HG03175 (cell line): ENCODE data around the gene ENHO.

Experiments used
- ATAC-seq: cut with Tn5 transposase; IDR thresholded peaks from one replicate; pipeline ENCODE4 v1.9.1; 2021; ENCODE audit warnings: mild to moderate bottlenecking, moderate library complexity; ENCODE audit not compliant: unreplicated experiment

Gene ENHO

DNA sequence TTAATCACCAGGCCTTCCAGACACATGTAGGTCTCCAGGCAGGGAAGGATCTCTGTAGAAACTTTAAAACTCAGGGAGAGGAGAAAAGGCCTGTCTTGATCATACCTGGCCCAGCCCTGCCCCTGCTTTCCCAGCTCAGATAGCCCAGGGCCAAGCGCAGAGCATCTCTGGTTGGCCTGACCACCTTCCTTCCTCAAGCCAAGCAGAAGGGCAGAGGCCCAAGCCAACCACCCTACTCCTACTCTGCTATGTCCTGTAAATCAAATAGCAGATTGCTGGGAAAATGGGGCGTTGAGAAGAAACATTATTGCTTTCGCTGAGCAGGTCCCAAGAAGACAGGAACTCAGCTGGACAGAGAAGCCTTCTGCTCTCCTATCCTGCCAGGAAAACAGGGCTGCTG, 14.3 kb downstream of the ENHO start:
- no peak for ATAC-seq

DNA sequence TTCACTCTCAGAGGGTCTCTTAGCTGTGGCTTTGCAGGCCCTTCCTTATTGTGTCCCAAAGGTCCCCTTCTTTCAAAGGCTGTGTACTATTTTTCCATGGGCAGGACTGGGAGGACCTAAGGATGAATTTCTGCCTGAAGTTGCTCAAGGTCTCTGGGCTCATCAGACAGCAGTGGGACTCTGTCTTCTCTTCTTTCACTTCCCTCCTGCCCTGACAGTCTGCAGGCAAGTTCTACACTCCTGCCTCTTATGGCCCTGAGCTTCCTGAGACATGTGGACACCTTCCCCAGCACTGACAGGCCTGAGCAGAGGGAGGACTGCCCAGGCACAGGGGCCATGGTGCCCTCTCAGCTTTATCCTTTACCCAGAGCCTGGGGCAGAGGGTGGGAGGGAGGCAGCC, 14.8 kb downstream of the ENHO start:
- no peak for ATAC-seq

DNA sequence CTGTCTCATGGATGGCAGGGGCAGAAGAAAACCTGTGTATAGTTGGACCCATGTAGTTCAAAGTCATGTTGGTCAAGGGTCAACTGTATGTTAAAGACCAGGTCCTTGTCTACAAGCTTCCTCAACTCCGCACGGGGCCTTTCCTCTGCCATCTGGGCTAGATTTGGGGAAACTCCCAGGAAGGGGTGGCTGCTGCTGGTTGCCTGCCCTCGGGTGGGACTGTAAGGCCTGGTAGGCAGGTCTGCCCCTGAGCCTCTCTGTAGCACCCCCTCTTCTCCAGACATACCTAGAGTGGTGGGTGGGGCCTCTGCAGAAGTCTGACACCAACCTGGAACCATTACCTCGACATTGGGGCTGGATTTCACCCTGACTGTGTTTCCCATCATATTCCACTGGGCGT, 15.2 kb downstream of the ENHO start:
- no peak for ATAC-seq

DNA sequence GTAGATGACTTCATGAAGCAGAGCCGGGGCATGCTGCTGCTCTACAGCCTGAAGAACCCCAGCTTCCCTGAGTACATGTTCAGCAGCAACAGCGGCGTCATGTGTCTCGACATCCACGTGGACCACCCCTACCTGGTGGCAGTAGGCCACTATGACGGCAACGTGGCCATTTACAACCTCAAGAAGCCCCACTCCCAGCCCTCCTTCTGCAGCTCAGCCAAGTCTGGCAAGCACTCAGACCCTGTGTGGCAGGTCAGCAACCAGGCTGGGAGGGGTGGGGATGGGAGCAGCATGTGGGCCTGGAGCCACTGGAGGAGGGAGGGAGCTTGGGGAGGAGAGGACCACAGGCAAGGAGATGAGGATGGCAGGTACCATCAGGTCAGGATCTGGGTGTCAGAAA, 16.2 kb downstream of the ENHO start:
- ATAC-seq, result no peak

DNA sequence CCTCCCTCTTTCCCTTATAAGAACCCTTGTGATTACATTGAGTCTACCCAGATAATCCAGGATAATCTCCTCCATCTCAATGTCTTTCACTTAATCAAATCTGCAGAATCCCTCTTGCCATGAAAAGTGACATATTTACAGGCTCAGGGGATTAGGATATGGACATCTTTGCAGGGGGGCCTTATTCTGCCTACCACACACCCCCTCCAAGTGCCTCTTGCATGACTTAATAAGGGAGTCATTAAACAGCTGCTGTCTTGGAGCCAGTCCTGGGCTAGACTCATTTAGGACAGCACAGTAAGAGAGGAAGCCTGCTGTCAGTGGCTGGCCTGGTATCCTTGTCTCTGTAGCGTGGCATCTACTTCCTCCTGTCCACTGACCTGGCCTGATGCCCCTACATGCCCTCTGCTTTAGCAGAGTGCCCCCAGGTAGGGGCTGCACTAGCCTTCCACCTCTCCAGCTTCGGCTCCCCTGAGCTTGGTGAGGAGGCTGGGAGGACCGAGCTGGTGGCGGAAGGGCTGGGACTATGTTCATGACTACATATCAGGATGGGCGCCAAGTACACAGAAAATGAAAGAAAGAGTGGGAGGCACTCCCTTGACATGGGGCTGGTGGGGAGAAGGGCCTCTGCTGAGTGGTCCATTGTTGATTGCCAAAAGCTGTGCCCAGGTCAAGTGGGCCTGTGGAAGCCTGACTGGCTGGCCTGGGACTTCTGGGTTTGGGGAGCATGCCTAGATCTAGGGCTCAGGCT, 17.2 kb downstream of the ENHO start:
- no peak for ATAC-seq

DNA sequence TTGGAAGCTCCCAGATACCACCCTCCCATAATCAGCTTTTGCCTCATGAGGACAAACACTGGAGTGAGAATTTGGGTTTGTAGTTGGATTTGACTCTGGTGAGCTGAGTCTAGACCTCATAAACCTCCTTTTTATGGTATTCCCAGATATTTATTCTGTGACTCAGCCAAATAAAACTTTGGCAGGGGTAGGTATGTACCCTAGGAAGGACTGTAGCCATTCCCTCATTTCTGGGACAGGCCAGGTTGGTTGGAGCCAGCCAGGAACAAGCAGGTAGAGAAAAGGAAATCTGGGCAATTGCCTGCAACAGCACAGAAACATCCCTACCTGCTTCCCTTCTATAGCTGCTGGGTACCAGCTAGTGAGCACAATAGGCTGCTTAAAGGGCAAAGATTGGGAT, 19.4 kb downstream of the ENHO start:
- no peak for ATAC-seq

DNA sequence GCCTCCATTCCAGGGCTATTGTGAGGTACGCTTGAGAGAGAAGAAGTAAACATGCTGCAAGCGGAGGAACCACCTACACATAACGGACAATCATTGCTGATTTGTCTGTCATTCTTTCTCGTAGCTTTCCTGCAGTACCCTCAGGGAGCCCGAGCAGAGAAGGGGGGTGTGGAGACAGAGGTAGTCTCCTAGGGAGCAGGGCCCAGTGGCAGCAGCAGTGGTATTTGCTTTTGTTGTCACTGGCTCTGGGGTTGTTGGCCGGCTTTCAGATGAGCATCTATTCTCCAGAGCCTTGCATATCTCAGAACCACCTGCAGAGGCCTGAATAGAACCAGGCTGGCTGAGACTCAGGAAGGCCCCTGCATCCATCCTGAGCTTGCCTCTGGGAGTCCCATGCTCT, 19.9 kb downstream of the ENHO start:
- no peak for ATAC-seq

DNA sequence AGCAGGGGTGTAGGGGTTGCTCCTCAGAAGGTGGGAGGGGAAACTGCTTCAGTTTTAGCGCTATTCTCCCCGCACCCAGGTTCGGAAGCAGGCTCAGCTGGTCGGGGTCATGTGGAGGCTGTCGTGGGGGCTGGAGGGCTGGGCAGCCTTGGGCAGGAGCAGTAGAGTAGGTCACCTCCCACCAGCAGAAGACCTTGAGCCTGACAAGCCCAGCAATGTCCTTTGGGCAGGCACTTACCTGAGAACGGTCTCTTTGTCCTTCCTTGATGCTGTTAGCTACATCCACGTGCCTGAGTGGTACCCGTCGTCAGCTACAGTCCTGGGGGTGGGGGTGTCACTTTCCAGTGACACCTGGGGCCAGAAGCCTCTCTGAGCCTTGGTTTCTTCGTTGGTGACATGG, 20.3 kb downstream of the ENHO start:
- no peak for ATAC-seq

DNA sequence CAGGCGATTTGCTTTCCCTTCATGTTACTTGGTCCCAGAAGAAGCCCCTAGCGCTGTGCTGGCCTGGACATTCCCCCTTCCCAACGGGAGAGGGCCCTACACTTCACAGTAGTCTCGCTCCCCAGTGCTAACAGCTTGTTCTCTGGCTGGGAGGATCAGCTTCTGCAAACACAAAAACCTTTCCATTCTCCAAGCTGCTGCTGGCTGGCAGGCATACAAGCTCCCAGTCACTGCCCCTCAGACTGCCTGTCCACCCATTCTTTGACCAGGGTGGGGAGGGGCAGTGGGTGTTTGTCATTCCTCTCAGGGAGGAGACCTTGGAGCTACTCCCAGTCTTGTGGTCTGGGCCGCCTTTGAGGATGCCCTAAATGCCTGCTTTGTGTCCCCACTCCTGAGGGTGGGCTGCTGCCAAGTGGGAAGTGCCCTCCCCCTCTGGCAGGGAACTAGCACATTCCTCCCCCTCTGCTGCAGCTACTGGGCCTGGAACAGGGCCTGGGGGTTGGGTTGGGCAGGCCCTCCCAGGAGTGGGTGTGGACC, 20.8 kb downstream of the ENHO start:
- no peak for ATAC-seq

DNA sequence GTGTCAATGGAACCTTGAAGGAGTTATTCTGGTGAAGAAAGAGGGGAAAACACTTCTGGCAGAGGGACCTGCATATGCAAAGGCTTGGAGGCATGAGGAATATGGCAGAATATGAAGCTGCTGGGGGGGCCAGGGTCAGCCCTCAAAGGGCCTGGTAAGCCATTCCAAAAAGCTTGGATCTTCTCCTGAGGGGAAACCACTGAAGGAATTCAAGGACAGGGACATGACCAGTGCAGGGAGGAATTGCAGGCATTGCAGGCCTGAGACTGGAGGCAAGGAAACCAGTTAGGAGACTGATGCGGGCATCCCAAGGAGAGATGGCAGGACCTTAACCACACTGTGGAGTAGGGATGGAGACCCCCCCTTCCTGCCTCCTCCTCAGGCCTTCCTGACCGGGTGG, 21.4 kb downstream of the ENHO start:
- no peak for ATAC-seq

DNA sequence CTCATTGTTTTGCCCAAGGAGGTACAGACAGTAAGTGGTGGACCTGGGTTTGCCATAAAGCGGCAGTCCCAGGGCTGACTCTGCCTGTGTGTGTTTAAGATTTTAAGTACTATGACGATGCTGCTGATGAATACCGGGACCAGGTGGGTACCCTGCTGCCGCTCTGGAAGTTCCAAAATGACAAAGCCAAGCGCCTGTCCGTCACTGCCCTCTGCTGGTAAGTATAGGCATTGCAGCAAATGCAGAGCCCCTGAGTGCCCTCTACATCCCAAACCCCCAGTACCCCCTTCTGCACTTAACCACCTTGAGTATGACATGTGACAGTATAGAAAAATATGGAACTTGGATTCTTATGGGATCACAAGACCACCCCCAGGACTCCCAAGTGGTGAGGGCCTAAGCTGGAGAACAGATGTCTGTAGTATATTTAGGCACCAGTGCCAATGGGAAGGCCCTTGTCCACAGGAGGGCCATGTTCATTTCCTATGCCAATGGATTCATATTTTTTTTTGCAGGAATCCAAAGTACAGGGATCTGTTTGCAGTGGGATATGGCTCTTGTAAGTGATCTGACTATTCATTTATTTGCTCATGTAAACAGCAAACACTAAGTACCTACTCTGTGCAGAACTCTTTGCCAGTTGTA, 22.0 kb downstream of the ENHO start:
- ATAC-seq, result no peak

DNA sequence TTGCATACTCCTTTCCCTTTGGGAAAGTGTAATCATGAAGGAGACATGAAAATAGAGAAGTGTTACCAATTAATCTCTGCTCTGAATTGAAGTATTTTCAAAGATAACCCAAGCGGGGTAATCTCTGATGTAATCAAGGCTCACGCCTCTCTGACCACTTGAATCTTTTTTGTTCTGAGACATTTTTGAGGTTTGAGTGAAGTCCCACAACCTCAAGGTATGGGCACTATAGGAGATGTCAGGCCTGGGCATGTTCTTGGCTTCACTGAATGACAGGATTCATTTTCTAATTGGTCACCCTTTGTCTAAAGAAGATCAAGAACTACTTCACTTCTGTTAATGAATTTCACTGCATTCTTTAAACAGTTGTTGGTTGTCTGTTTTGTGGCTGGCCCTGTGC, 23.7 kb downstream of the ENHO start:
- ATAC-seq, result no peak

DNA sequence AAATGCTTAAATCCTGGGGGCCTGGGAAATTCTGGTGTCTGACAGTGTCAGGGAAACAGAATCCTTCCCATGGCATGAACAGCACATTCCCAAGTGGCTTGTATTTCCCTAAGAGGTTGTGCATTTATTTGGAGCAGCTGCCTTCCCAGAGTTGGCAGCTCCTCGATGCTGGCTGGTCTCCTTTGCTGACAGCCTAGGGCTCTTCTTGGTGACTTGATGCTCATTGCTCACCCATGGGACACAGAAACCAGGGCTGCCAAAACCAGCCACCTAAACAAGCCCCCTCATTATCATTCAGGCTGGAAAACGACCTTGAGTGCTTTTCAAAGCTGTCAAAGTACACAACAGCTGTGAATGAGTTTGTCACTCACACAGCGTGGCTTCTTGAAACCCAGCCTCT, 24.2 kb downstream of the ENHO start:
- ATAC-seq, result no peak

DNA sequence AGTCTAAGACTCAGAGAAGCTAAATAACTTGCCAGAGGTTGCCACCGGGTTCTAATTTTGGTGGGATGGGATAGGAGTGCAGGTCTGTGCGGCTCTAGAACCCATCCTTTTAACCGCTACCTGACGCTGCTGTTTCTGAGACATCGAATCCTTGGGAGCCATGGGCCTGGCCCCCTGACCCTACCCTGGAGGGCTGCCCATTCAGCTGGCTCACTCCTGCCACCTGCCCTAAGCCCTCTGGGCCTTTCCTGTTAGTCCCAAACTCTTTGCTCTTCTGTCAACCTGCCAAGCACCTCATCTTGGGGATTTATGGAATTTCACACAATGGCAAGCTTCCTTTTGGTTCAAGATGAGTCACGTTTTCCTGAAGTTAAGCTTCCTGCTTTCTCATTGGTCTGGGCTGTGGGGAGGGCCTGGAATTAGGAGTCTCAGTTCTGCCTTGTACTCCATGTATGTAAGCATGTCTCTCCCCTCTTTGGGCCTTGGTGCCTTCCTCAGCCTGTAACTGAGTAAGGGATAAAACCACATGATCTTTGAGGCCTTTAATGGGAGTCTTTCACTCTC, 26.6 kb downstream of the ENHO start:
- no peak for ATAC-seq

DNA sequence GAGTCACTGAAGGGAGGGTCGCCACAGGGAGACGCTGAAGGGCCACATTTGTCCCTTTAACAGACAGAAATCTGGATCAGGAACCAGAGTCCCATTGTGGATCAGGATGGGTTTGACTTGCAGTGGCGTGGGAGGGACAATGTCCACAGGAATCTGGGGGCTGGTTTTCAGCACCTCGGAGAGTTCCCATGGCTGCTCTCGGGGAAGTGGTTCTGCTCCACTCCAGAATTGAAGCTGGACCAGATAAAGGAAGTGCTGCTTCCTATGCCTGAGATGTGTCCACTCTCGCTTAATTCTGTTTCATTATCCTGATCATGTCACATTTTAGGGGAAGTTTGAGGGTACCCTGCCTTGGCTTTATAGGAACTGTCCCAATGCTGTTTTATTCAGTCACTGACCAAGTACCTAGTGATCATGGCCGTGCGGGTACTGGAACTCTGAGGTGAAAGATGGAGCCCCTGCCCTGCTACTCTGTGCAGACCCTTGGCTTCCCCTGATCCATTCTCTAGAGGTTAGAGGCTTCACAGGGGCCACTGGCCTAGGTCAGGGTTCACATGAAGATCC, 28.7 kb downstream of the ENHO start:
- no peak for ATAC-seq

DNA sequence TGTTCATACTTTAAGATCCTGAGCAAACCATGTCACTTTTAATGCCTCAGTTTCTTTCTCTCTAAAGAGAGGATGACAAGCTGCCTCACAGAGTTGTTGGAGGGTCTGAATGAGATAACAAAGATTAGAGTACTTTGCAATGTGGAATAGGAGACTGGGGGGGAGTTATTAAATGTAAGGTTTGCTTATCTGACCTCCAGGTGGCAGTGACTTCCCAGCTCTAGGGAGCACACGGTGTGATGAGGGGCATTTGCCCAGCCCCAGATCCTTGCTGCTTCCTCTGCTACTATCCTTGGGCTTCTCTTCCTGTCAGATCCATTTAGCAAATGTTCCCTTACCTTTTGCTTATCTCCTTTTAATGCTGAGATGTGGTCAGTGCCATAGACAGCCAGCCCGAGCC, 30.7 kb downstream of the ENHO start:
- ATAC-seq, result no peak

DNA sequence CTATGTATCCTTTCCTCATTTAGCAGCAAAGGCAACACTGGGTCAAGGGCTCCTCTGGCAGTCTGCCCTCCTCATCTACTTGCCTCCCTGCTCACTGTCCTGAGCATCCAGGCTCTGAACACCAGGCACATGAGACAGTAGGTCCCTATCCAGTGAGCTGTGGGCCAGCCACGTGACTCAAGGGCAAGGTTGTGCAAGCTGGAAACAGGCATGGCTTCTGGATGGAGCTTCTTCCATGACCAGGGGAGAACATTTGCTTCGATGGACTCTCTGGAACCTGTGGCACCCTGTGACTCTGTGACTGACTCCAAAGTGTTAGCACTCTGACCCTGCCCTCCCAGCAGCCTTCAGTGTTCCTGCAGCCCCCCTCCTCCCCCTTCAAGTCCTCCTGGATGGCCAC, 31.2 kb downstream of the ENHO start:
- no peak for ATAC-seq

DNA sequence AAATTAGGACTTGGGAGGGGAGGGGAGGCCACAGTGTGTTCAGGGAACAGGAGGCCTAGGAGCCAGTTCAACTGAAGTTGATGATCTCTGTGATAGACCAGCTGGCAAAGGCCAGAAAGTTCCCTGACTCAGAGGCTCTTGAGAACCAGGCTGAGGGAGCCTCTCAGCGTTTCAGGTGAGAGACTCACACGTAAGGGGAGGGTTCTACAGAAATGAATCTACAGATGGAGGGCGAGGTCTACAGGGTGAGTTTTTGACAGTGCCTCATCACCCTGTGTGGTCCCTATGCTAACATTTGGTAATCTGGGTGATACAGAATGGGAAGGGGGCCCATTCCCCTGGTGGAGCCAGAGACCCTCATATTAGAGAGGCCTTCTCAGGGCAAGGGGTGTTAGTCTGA, 32.0 kb downstream of the ENHO start:
- no peak for ATAC-seq

DNA sequence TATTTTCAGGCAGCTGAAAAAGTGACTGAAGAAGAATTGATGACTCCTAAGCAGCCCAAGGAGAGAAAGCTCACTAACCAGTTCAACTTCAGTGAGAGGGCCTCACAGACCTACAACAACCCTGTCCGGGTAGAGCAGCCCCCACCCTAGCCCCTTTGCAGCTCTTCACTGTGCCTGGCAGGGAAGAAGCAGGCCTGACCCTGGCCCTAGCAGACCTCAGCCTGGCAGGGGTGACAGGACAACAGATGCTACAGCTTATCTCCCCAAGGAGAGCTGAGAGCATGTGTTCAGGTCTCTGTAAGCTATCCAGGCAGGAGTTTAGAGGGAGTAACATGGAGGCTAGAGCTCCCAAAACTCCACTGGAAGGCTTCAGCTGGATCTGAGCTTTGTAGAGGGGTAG, 32.4 kb downstream of the ENHO start:
- ATAC-seq, result no peak

DNA sequence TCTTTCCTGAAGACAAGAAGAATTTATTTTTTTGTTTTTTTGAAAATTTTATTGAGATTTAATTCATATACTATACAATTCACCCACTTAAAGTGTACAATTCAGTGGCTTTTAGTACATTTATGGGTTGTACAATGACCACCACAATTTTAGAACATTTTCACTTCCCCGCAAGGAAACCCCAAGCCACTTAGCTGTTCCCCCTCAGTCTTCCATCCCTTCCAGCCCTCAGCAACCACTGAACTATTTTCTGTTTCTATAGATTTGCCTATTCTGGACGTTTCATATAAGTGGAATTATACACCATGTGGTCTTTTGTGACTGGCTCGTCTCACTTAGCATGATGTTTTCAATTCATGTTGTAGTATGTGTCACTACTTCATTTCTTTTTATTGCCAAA, 36.2 kb downstream of the ENHO start:
- no peak for ATAC-seq

DNA sequence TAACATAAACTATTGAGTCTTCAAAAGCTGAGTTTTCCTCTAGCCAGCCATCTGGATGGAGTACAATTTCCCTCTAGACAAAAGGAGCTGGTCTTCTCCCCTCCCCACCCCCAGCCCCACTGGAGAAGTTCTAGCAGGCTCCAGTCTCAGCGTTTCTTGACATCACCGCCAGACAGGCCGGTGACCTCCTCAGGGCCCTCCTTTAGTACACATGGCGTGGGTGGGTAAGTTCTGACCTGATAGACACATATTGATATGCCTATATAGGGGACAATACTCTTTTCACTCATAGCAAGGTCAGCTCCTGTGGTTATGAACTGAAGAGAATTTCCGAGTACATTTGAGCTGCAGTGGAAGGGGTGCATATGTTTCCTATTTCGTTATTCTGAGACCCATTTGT, 37.0 kb downstream of the ENHO start:
- no peak for ATAC-seq

DNA sequence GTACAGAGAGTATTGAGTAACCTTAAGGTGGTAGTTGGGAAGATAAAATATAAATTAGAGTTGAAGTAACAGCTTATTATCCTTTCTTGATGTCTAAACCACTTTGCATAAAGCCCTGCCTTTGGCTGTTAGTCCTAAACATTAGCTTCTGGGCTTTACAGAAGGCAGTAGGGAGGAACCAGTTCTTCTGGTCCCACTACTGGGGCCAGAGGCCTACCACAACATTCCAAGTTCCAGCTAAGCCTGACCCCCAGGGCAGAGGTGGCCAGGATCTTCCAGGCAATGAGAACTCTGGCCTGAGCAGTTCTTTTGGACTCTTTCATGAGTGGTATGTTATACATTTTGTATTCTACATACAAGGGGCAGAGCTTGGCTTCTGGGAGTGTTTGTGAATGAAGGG, 38.1 kb downstream of the ENHO start:
- ATAC-seq, result no peak
